ENCODE data around the gene TMEM231. TPM values are rescaled to one million over a fixed set of nuclear protein-coding genes. Genes with fewer than 3 reads are reported as not detected.
"Not testable (repeated sequence)": the region's sequence is repeated elsewhere in the genome, so short reads cannot be mapped to it uniquely, and the experiment has no call there.

The TMEM231 gene
- total RNA-seq, 1 experiment from 2014 or later = 9.0 TPM

GRCh38 chr16:75552951-75553350 lies 3.1 kb downstream of the TMEM231 start:
- no peak for TF ChIP-seq SIN3A (IDR thresholded peaks at IDR 0.05; ENCODE audit: borderline replicate concordance, insufficient read depth, low read depth, low read length)
- no peak for TF ChIP-seq POLR2AphosphoS5 (IDR thresholded peaks at IDR 0.05; ENCODE audit: low read depth, low read length)
- TF ChIP-seq CTCF (IDR thresholded peaks at IDR 0.05) = no peak
- no peak for TF ChIP-seq TCF7L2 (IDR thresholded peaks at IDR 0.05; ENCODE audit: low read depth, low read length)
- no peak for TF ChIP-seq REST (IDR thresholded peaks at IDR 0.05; ENCODE audit: insufficient read depth in 1 of 2, low read depth in 2 of 2, low read length in 1 of 2)
- CTCF ChIA-PET = no interaction called here
- intact Hi-C loops (cut with micrococcal nuclease; ENCODE audit: unreplicated experiment) = loop anchor here (10.0 kb wide), 1 partner anchor 78 kb away; no protein-coding TSS in a partner anchor
- H3K4me1 ChIP-seq (ENCODE audit: control insufficient read depth, insufficient read depth, low read length) = no peaks in the 10 kb centered on the region
- ATAC-seq (no peak), DNase-seq (ENCODE audit: low read depth, low spot score) (no peak)
- POLR2A ChIA-PET = no interaction called here
- H3K27ac ChIP-seq (ENCODE audit: low read length) = no peak overlapping the region
- in situ Hi-C loops (cut with HindIII; ENCODE audit: low pct_unique_long_range_greater_than_20kb, low sequenced_read_pairs) = no loop called here
- no peak overlapping the region for H3K4me3 ChIP-seq (ENCODE audit: low read depth in 2 of 2, low read length in 2 of 2)
- H3K9me3 ChIP-seq (ENCODE audit: control insufficient read depth, insufficient read depth, low read depth, low read length) = no peaks in the 10 kb centered on the region
- no TSS peak for BruUV-seq (replicated peaks)
- no peaks in the 10 kb centered on the region for H3K27me3 ChIP-seq (ENCODE audit: control insufficient read depth, insufficient read depth, low read length)
- no peaks in the 10 kb centered on the region for H3K36me3 ChIP-seq (ENCODE audit: control insufficient read depth, insufficient read depth, low read length)

GRCh38 chr16:75550211-75550662 lies 5.8 kb downstream of the TMEM231 start:
- POLR2A ChIA-PET = no interaction called here
- CTCF ChIA-PET = interaction anchor here (0.7 to 0.9 kb wide), 4 partner anchors 29 to 80 kb away, joined by 3 to 5 read pairs (median 4); no protein-coding TSS in a partner anchor

GRCh38 chr16:75548456-75548855 lies 7.6 kb downstream of the TMEM231 start:
- H3K27me3 ChIP-seq (ENCODE audit: control insufficient read depth, insufficient read depth, low read length); POLR2A ChIA-PET; intact Hi-C loops (cut with micrococcal nuclease; ENCODE audit: unreplicated experiment); H3K36me3 ChIP-seq (ENCODE audit: control insufficient read depth, insufficient read depth, low read length); in situ Hi-C loops (cut with HindIII; ENCODE audit: low pct_unique_long_range_greater_than_20kb, low sequenced_read_pairs); ATAC-seq; CTCF ChIA-PET; DNase-seq (ENCODE audit: low read depth, low spot score); H3K4me3 ChIP-seq (ENCODE audit: low read depth in 2 of 2, low read length in 2 of 2); BruUV-seq (replicated peaks); H3K9me3 ChIP-seq (ENCODE audit: control insufficient read depth, insufficient read depth, low read depth, low read length); H3K4me1 ChIP-seq (ENCODE audit: control insufficient read depth, insufficient read depth, low read length); H3K27ac ChIP-seq (ENCODE audit: low read length): not testable (repeated sequence)

More at GRCh38 chr16:75550211-75550662, 5.8 kb downstream of the TMEM231 start:
- DNase-seq (ENCODE audit: low read depth, low spot score) = no peak
- H3K36me3 ChIP-seq (ENCODE audit: control insufficient read depth, insufficient read depth, low read length) = no peaks in the 10 kb centered on the region
- H3K4me1 ChIP-seq (ENCODE audit: control insufficient read depth, insufficient read depth, low read length) = no peaks in the 10 kb centered on the region
- peak overlapping the region in 1 of 2 experiments; percentile 30; a peak in 1 of 4 replicates for H3K4me3 ChIP-seq (ENCODE audit: low read depth in 2 of 2, low read length in 2 of 2)
- ATAC-seq = peak; percentile 69
- in situ Hi-C loops (cut with HindIII; ENCODE audit: low pct_unique_long_range_greater_than_20kb, low sequenced_read_pairs) (no loop called here), intact Hi-C loops (cut with micrococcal nuclease; ENCODE audit: unreplicated experiment) (loop anchor here (10.0 kb wide), 1 partner anchor 75 kb away; no protein-coding TSS in a partner anchor)
- TF ChIP-seq TCF7L2 (IDR thresholded peaks at IDR 0.05; ENCODE audit: low read depth, low read length) (no peak), CTCF (IDR thresholded peaks at IDR 0.05) (peak; percentile 66)
- H3K27ac ChIP-seq (ENCODE audit: low read length) = no peak overlapping the region; the same call in 1 of the 2 replicates
- no TSS peak for BruUV-seq (replicated peaks)
- no peaks in the 10 kb centered on the region for H3K9me3 ChIP-seq (ENCODE audit: control insufficient read depth, insufficient read depth, low read depth, low read length)
- H3K27me3 ChIP-seq (ENCODE audit: control insufficient read depth, insufficient read depth, low read length) = no peaks in the 10 kb centered on the region
